Measurements from ENCODE around the gene WNT4. TPM values are rescaled to one million over a fixed set of nuclear protein-coding genes. Genes with fewer than 3 reads are reported as not detected.

WNT4 gene
- total RNA-seq, 2 donors from 2014 or later = 0.52 to 1.3 TPM

GRCh38 chr1:22126531-22126930, 16.4 kb downstream of the WNT4 start:
- Histone ChIP-seq H3K4me3 (no peak overlapping the region), H3K36me3 (replicated peaks in 1 of 2; ENCODE audit: insufficient read depth in 1 of 2, low read depth in 2 of 2) (no peaks in the 10 kb centered on the region), H3K27ac (no peak overlapping the region), H3K27me3 (no peaks in the 10 kb centered on the region), H3K9me3 (no peaks in the 10 kb centered on the region), H3K4me1 (no peaks in the 10 kb centered on the region)
- no peak for TF ChIP-seq POLR2A (IDR thresholded peaks at IDR 0.05)
- no peak for DNase-seq
- intact Hi-C loops (cut with DNase I) = no loop called here
- 94 to 100% methylated on average over 3 to 11 of the region's 12 CpGs for WGBS, 2 donors
- no peak for ATAC-seq

- peaks cover 0 to 2% of the 10 kb centered on the region in 2 donors for H3K36me3 ChIP-seq (replicated peaks in 1 of 2; ENCODE audit: insufficient read depth in 1 of 2, low read depth in 2 of 2)
- H3K4me1 ChIP-seq = no peaks in the 10 kb centered on the region
- H3K27me3 ChIP-seq = no peaks in the 10 kb centered on the region
- ATAC-seq (no peak), DNase-seq (no peak)
- no peak overlapping the region for H3K4me3 ChIP-seq
- WGBS, 2 donors = 95 to 96% methylated on average over 8 of the region's 8 CpGs
- H3K27ac ChIP-seq = no peak overlapping the region
- no peaks in the 10 kb centered on the region for H3K9me3 ChIP-seq
- TF ChIP-seq CTCF (IDR thresholded peaks at IDR 0.05) (no peak), POLR2A (IDR thresholded peaks at IDR 0.05) (no peak)
- intact Hi-C loops (cut with DNase I) = no loop called here
These were observed 18.2 kb downstream of the WNT4 start for GRCh38 chr1:22124592-22125229.

GRCh38 chr1:22123901-22124404, 18.9 kb downstream of the WNT4 start:
- no peak overlapping the region for H3K27ac ChIP-seq
- intact Hi-C loops (cut with DNase I) = no loop called here
- H3K36me3 ChIP-seq (replicated peaks in 1 of 2; ENCODE audit: insufficient read depth in 1 of 2, low read depth in 2 of 2) = peaks cover 0 to 2% of the 10 kb centered on the region in 2 donors
- DNase-seq = no peak
- 70 to 84% methylated on average over 7 to 9 of the region's 9 CpGs for WGBS, 2 donors
- H3K4me1 ChIP-seq = no peaks in the 10 kb centered on the region
- TF ChIP-seq POLR2A (IDR thresholded peaks at IDR 0.05) (no peak), CTCF (IDR thresholded peaks at IDR 0.05) (no peak)
- no peaks in the 10 kb centered on the region for H3K9me3 ChIP-seq
- H3K4me3 ChIP-seq = no peak overlapping the region
- no peaks in the 10 kb centered on the region for H3K27me3 ChIP-seq
- ATAC-seq = peak; percentile 16

- Histone ChIP-seq H3K4me1 (no peaks in the 10 kb centered on the region), H3K27ac (no peak overlapping the region), H3K27me3 (no peaks in the 10 kb centered on the region), H3K36me3 (replicated peaks in 1 of 2; ENCODE audit: insufficient read depth in 1 of 2, low read depth in 2 of 2) (peaks cover 0 to 2% of the 10 kb centered on the region in 2 donors), H3K9me3 (no peaks in the 10 kb centered on the region), H3K4me3 (no peak overlapping the region)
- DNase-seq = no peak
- intact Hi-C loops (cut with DNase I) = no loop called here
- ATAC-seq = no peak
- WGBS, 2 donors = 83 to 84% methylated on average over 7 to 8 of the region's 8 CpGs
- TF ChIP-seq POLR2A (IDR thresholded peaks at IDR 0.05) (no peak), CTCF (IDR thresholded peaks at IDR 0.05) (no peak)
These were observed 19.9 kb downstream of the WNT4 start for GRCh38 chr1:22123071-22123390.

- ATAC-seq (no peak), DNase-seq (no peak)
- 84 to 88% methylated on average over 12 to 20 of the region's 21 CpGs for WGBS, 2 donors
- no peaks in the 10 kb centered on the region for H3K4me1 ChIP-seq
- H3K27ac ChIP-seq = no peak overlapping the region
- TF ChIP-seq CTCF (IDR thresholded peaks at IDR 0.05) (no peak), POLR2A (IDR thresholded peaks at IDR 0.05) (no peak)
- peaks cover 0 to 2% of the 10 kb centered on the region in 2 donors for H3K36me3 ChIP-seq (replicated peaks in 1 of 2; ENCODE audit: insufficient read depth in 1 of 2, low read depth in 2 of 2)
- H3K9me3 ChIP-seq = no peaks in the 10 kb centered on the region
- intact Hi-C loops (cut with DNase I) = no loop called here
- H3K4me3 ChIP-seq = no peak overlapping the region
- H3K27me3 ChIP-seq = no peaks in the 10 kb centered on the region
These were observed 20.4 kb downstream of the WNT4 start for GRCh38 chr1:22122273-22123070.

Measured in body of pancreas (tissue), 4 donors.